KG1 (cell line): ENCODE results near the gene CYP2A7.
"Not testable (repeated sequence)": the region's sequence is repeated elsewhere in the genome, so short reads cannot be mapped to it uniquely, and the experiment has no call there.

Experiments used
- DNase-seq: peaks from one replicate; lab custom pipeline; 2025; lab: John Stamatoyannopoulos, UW

The CYP2A7 gene

GRCh38 chr19:40842997-40843652 lies 38.9 kb downstream of the CYP2A7 start:
- not testable (repeated sequence) for DNase-seq

- not testable (repeated sequence) for DNase-seq
These were observed 40.0 kb downstream of the CYP2A7 start for GRCh38 chr19:40842012-40842411.

DNA sequence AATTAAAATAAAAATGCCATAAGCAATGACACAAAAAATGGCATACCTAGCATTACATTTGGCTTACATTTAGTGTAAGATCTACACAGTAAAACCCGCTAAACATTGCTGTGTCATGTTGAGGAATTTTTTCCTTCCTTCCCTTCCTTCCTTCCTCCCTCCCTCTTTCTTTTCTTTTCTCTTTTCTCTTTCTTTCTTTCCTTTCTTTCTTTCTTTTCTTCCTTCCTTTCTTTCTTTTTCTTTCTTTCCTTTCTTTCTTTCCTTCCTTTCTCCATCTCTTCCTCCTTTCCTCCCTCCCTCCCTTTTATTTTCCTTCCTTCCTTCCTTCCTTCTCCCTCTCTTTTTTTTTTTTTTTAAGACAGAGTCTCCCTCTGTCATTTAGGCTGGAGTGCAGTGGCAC lies 43.6 kb downstream of the CYP2A7 start:
- DNase-seq: not testable (repeated sequence)

DNA sequence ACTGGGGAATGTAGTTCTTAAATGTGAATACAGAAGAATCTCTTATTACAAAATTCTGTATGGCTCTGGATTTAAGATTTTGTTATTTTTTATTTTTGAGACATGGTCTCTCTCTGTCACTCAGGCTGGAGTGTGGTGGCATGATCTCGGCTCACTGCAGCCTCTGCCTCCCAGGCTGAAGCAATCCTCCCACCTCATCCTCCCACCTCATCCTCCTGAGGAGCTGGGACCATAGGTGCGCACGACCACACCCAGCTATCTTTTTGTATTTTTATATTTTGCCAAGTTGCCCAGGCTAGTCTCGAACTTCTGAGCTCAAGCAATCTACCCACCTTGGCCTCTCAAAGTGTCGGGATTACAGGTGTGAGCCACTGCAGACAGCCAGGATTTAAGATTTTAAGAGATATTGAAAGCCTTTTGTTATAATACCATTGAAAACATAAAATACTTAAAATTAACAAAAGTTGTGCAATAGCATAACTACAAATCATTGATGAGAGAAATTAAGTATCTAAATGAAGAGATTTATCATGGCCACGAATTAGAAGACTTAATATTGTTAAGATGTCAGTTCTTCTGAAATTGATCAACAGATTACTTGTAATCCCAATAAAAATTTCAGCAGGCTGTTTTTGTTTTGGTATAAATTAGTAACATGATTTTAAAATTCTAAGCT lies 45.1 kb downstream of the CYP2A7 start:
- no peak for DNase-seq

GRCh38 chr19:40833728-40834533 lies 48.1 kb downstream of the CYP2A7 start:
- DNase-seq: not testable (repeated sequence)

GRCh38 chr19:40832431-40832790 lies 49.6 kb downstream of the CYP2A7 start:
- not testable (repeated sequence) for DNase-seq

DNA sequence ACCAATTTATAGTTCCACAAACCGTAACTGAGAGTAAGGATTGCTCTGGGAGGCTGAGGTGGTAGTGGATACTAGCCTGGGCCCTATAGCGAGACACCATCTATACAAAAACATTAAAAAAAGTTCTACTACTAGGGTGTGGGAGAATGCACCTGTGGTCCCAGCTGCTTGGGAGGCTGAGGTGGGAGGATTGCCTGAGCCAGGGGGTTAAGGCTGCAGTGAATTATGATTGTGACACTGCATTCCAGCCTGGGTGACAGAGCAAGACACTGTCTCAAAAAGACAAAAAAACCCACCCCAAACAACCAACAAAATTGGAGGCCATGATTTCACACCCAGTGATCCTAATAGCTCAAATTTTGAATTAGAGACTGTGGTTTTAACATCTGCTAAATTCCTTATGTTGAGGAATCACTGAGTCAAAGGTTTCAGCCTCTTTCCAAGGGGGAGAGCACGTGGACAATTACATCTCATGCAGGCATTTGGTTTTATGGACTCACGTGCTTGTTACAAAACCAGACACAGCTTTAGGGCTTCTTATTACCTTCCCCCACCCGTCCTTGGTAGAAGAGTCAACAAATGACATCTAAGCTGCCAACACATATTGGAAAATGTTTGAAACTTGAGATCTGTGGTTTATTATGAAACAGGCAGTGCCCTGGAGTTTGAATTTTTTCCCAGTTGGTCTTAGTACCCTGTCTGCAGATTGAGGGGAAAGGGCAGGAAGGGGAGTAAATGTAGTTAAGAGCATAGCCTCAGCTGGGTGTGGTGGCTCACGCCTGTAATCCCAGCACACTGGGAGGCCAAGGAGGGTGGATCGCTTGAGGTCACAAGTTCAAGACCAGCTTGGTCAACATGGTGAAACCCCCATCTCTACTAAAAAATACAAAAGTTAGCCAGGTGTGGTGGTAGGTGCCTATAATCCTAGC lies 50.3 kb downstream of the CYP2A7 start:
- no peak for DNase-seq

- not testable (repeated sequence) for DNase-seq
These were observed 51.3 kb downstream of the CYP2A7 start for GRCh38 chr19:40830741-40831140.

GRCh38 chr19:40829205-40829604 lies 52.8 kb downstream of the CYP2A7 start:
- no peak for DNase-seq

DNA sequence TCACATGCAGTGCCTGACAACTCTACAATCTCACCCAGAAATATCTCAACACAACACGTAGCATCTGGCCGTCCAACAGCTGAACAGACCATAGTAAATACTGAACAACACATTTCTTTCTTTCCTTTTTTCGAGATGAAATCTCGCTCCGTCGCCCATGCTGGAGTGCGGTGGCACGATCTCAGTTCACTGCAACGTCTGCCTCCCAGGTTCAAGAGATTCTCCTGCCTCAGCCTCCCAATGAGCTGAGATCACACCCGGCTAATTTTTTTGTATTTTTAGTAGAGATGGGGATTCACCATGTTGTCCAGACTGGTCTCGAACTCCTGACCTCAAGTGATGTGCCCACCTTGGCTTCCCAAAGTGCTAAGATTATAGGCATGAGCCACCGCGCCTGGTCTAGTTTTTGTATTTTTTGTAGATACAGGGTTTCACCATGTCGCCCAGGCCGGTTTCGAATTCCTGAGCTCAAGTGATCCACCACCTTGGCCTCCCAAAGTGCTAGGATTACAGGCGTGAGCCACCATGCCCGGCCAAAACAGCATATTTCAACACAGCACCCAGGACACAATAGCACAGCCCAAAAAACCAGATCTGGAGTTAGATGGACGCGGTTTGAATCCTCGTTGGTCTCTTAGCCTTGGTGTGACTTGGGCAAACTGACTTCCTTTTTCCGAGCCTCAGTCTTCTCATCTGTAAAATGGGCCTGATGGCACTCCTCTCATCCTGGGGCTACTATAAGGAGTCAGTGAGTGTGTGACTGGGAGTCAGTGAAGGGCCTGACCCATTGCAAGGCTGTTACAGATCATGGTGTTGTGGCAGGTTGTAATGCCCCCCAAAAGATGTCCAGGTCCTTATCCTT lies 54.4 kb downstream of the CYP2A7 start:
- DNase-seq: no peak

DNA sequence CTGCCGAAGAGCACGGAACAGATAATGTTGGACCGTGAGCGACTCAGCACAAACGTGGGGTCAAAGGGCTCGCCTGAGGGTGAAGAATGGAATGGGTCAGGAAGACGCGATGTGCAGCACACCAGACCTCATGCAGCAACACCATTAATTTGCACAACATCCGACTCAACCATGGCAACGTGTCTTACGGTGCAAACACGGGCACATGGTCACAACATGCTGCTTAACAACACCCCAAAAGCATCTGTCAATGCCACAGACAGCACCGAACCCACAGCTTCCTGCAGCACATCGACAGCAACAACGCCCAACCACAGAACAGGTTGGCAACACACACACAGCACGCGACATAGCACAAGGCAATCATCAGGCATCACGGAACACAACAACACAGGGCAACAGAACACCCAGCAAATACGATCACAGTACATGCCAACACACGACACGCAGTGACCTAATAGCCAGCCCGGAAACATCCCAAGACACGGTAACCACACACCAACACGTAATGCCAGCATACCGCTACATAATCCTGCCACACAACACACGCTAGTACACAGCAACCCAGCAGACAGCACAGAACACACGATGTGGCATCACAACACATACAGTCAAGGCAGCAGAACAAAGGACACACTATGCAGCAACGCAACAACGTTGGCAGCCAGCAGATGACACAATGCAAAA lies 55.2 kb downstream of the CYP2A7 start:
- not testable (repeated sequence) for DNase-seq

DNA sequence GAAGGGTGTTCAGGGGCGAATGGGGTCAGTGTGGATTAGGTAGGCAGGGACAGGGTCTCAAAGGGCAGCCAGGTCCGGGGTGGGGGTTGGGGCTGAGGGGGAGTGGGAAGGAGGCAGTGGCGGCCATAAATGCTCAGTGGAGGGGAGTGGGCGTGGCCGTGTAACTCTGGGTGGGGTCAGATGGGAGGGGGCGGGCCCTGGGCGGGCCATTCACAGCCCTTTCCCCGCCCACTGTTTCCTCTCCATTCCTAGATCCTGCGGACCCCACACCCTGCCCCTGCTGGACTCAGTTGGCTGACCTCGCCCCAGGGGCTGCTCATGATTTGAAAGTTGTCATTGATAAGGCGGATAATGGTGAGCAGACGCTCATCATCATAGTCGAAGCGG lies 55.7 kb downstream of the CYP2A7 start:
- not testable (repeated sequence) for DNase-seq

GRCh38 chr19:40825460-40826095 lies 56.5 kb downstream of the CYP2A7 start:
- DNase-seq: not testable (repeated sequence)
